ENCODE measurements around the gene CHRNA3. TPM values are rescaled to one million over a fixed set of nuclear protein-coding genes. Genes with fewer than 3 reads are reported as not detected.

The CHRNA3 gene
- polyA plus RNA-seq, 1 donor from 2014 or later: 2.4 TPM

GRCh38 chr15:78565951-78566774, 54.6 kb downstream of the CHRNA3 start:
- no peaks in the 10 kb centered on the region for H3K9me3 ChIP-seq (ENCODE audit: low read length)
- H3K4me3 ChIP-seq (ENCODE audit: low read length): peak overlapping the region; percentile 72
- TF ChIP-seq CTCF (IDR thresholded peaks at IDR 0.05; ENCODE audit: poor library complexity, severe bottlenecking): peak; percentile 29
- TF ChIP-seq SMC3 (conservative IDR thresholded peaks at IDR 0.05; ENCODE audit: poor library complexity): no peak
- peaks cover 20% of the 10 kb centered on the region for H3K79me2 ChIP-seq (replicated peaks; ENCODE audit: insufficient read depth, low read length)
- no peaks in the 10 kb centered on the region for H3K27me3 ChIP-seq (ENCODE audit: insufficient read depth, low read depth, low read length)
- H4K20me1 ChIP-seq (ENCODE audit: insufficient read depth): no peaks in the 10 kb centered on the region
- H3K4me2 ChIP-seq (ENCODE audit: low read length): peak overlapping the region; percentile 72
- no peaks in the 10 kb centered on the region for H3K9me2 ChIP-seq (ENCODE audit: insufficient read depth, low read length)
- H3F3A ChIP-seq (ENCODE audit: insufficient read depth, low read length, poor library complexity, severe bottlenecking): no peaks in the 10 kb centered on the region
- peak overlapping the region; percentile 48 for H2AFZ ChIP-seq (ENCODE audit: low read depth, low read length)
- H3K27ac ChIP-seq (ENCODE audit: low read length): no peak overlapping the region
- H3K36me3 ChIP-seq (ENCODE audit: insufficient read depth, low read length): no peaks in the 10 kb centered on the region
- H3K9ac ChIP-seq (ENCODE audit: low read length): peak overlapping the region; percentile 57

DNA sequence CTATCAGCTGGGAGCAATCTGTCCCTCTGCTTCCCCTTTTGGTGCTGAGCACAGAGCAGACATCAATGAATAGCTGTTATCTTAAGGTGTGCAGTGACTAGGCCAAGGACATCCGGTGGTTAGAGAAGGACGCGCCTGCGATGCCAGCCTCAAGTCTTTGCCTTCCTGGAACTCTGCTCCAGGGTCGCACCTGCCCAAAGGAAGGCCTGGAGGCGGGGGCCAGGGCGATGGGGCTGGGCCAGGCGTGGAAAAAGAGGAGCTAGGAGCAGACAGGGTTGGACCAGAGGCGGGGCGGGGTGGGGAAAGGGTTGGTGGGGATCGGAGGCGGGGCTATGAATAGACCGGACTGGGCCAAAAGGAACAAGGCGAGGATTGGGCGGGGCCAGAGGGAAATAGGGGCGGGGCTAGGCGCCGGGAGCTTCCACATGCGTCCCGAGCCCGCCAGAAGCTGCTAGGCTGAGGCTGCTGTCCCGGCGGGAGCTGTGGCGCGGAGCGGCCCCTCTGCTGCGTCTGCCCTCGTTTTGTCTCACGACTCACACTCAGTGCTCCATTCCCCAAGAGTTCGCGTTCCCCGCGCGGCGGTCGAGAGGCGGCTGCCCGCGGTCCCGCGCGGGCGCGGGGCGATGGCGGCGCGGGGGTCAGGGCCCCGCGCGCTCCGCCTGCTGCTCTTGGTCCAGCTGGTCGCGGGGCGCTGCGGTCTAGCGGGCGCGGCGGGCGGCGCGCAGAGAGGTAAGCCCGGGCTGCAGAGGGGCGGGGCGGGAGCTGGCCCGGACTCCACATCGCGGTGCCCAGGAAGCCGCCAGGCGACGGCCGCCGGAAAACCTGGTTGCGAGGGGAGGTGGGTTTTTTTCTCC, 55.5 kb downstream of the CHRNA3 start, which contains the start of gene CHRNA5:
Gene CHRNA5 (plus strand): TSS at position 424 of the 854 bp plus-strand sequence. CDS start 200 bp downstream, at position 624.
- Histone ChIP-seq H3K27ac (ENCODE audit: low read length) (no peak within 1 kb of the TSS), H3K4me3 (ENCODE audit: low read length) (peak within 1 kb of the TSS; percentile 72), H2AFZ (ENCODE audit: low read depth, low read length) (peak within 1 kb of the TSS; percentile 48), H3K27me3 (ENCODE audit: insufficient read depth, low read depth, low read length) (no peaks in the 10 kb centered on the region), H3K36me3 (ENCODE audit: insufficient read depth, low read length) (no peaks in the 10 kb centered on the region), H3K4me2 (ENCODE audit: low read length) (peak within 1 kb of the TSS; percentile 72), H3K9me3 (ENCODE audit: low read length) (no peaks in the 10 kb centered on the region), H3K79me2 (replicated peaks; ENCODE audit: insufficient read depth, low read length) (peaks cover 16% of the 10 kb centered on the region), H3K9me2 (ENCODE audit: insufficient read depth, low read length) (no peaks in the 10 kb centered on the region), H3F3A (ENCODE audit: insufficient read depth, low read length, poor library complexity, severe bottlenecking) (no peaks in the 10 kb centered on the region), H3K9ac (ENCODE audit: low read length) (peak within 1 kb of the TSS; percentile 57), H4K20me1 (ENCODE audit: insufficient read depth) (no peaks in the 10 kb centered on the region)
- TF ChIP-seq MXI1 (conservative IDR thresholded peaks at IDR 0.05; ENCODE audit: poor library complexity, severe bottlenecking) (peak; percentile 66), SMC3 (conservative IDR thresholded peaks at IDR 0.05; ENCODE audit: poor library complexity) (no peak)

DNA sequence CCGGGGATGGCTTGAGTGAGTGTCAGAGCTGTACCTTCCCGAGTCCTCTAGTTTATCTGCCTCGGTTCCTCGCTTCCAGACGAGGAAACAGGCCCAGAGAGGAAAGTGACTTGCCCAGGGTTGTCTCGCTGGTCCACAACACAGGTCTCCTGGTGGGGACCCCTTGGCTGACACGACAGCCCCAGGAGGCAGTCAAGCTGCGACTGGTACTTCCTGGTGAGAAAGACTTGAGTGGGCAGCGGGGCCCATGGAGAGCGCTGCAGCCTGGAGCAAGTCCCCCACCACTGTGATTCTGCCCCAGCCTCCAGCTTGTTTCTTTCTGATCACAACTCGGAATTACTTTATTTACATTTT, 56.1 kb downstream of the CHRNA3 start:
- Histone ChIP-seq H3K4me2 (ENCODE audit: low read length) (no peak overlapping the region), H3K4me3 (ENCODE audit: low read length) (peak overlapping the region; percentile 72), H3K36me3 (ENCODE audit: insufficient read depth, low read length) (no peaks in the 10 kb centered on the region), H3K9ac (ENCODE audit: low read length) (no peak overlapping the region), H3K27ac (ENCODE audit: low read length) (no peak overlapping the region), H4K20me1 (ENCODE audit: insufficient read depth) (no peaks in the 10 kb centered on the region), H3K79me2 (replicated peaks; ENCODE audit: insufficient read depth, low read length) (peaks cover 11% of the 10 kb centered on the region), H3K27me3 (ENCODE audit: insufficient read depth, low read depth, low read length) (no peaks in the 10 kb centered on the region), H2AFZ (ENCODE audit: low read depth, low read length) (no peak overlapping the region), H3K9me3 (ENCODE audit: low read length) (no peaks in the 10 kb centered on the region), H3K9me2 (ENCODE audit: insufficient read depth, low read length) (no peaks in the 10 kb centered on the region), H3F3A (ENCODE audit: insufficient read depth, low read length, poor library complexity, severe bottlenecking) (no peaks in the 10 kb centered on the region)
- TF ChIP-seq MXI1 (conservative IDR thresholded peaks at IDR 0.05; ENCODE audit: poor library complexity, severe bottlenecking) (no peak), TAF1 (IDR thresholded peaks at IDR 0.05; ENCODE audit: low read depth) (no peak), RAD21 (conservative IDR thresholded peaks at IDR 0.05) (no peak), EP300 (conservative IDR thresholded peaks at IDR 0.05; ENCODE audit: poor library complexity, severe bottlenecking) (no peak), REST (IDR thresholded peaks at IDR 0.05; ENCODE audit: borderline replicate concordance) (no peak)
